Measurements from ENCODE around the gene MYL2. TPM values are rescaled to one million over a fixed set of nuclear protein-coding genes. Genes with fewer than 3 reads are reported as not detected.

MYL2 gene
- polyA plus RNA-seq, 3 donors, result 1.5 to 6.4 TPM; not detected in 1

GRCh38 chr12:110901401-110901800, 19.0 kb downstream of the MYL2 start:
- DNase-seq (ENCODE audit: low read depth in 3 of 3, low spot score in 2 of 3), result no peak

GRCh38 chr12:110896559-110896958, 23.8 kb downstream of the MYL2 start:
- no peak for DNase-seq (ENCODE audit: low read depth in 3 of 3, low spot score in 2 of 3)

GRCh38 chr12:110893956-110894355, 26.4 kb downstream of the MYL2 start:
- no peak for DNase-seq (ENCODE audit: low read depth in 3 of 3, low spot score in 2 of 3)

GRCh38 chr12:110889361-110889760, 31.0 kb downstream of the MYL2 start:
- DNase-seq (ENCODE audit: low read depth in 3 of 3, low spot score in 2 of 3), result no peak

GRCh38 chr12:110888256-110888991, 32.0 kb downstream of the MYL2 start:
- DNase-seq (ENCODE audit: low read depth in 3 of 3, low spot score in 2 of 3), result no peak

GRCh38 chr12:110885152-110885840, 35.1 kb downstream of the MYL2 start:
- DNase-seq (ENCODE audit: low read depth in 3 of 3, low spot score in 2 of 3), result no peak

- no peak for DNase-seq (ENCODE audit: low read depth in 3 of 3, low spot score in 2 of 3)
Measured at GRCh38 chr12:110883251-110883650, 37.1 kb downstream of the MYL2 start.

GRCh38 chr12:110880651-110881050, 39.7 kb downstream of the MYL2 start:
- DNase-seq (ENCODE audit: low read depth in 3 of 3, low spot score in 2 of 3), result no peak

- DNase-seq (ENCODE audit: low read depth in 3 of 3, low spot score in 2 of 3), result no peak
Measured at GRCh38 chr12:110874781-110875180, 45.6 kb downstream of the MYL2 start.

GRCh38 chr12:110874351-110874750, 46.0 kb downstream of the MYL2 start:
- DNase-seq (ENCODE audit: low read depth in 3 of 3, low spot score in 2 of 3), result no peak

- no peak for DNase-seq (ENCODE audit: low read depth in 3 of 3, low spot score in 2 of 3)
Measured at GRCh38 chr12:110872100-110872499, 48.3 kb downstream of the MYL2 start.

- DNase-seq (ENCODE audit: low read depth in 3 of 3, low spot score in 2 of 3), result no peak
Measured at GRCh38 chr12:110869803-110870202, 50.6 kb downstream of the MYL2 start.

- DNase-seq (ENCODE audit: low read depth in 3 of 3, low spot score in 2 of 3), result no peak
Measured at GRCh38 chr12:110869026-110869425, 51.4 kb downstream of the MYL2 start.

GRCh38 chr12:110865521-110865920, 54.9 kb downstream of the MYL2 start:
- no peak for DNase-seq (ENCODE audit: low read depth in 3 of 3, low spot score in 2 of 3)

GRCh38 chr12:110863161-110863560, 57.2 kb downstream of the MYL2 start:
- DNase-seq (ENCODE audit: low read depth in 3 of 3, low spot score in 2 of 3), result no peak

GRCh38 chr12:110862329-110862728, 58.0 kb downstream of the MYL2 start:
- DNase-seq (ENCODE audit: low read depth in 3 of 3, low spot score in 2 of 3), result no peak

GRCh38 chr12:110861729-110862128, 58.6 kb downstream of the MYL2 start:
- DNase-seq (ENCODE audit: low read depth in 3 of 3, low spot score in 2 of 3), result no peak

Other genes starting within 250 kb of the MYL2 start
- gene HVCN1, start 231.5 kb downstream of the MYL2 start, polyA plus RNA-seq (ENCODE audit: insufficient read length in 3 of 3), result 10 to 100 TPM in 1 of 3 donors, 1 to 10 TPM in 2; 8.9 to 10.6 (median 8.9) TPM
- gene PPP1CC, start 177.7 kb downstream of the MYL2 start, polyA plus RNA-seq (ENCODE audit: insufficient read length in 3 of 3), result 100 to 1,000 TPM; 182 to 206 (median 192) TPM
- gene CCDC63, start 73.6 kb downstream of the MYL2 start, polyA plus RNA-seq (ENCODE audit: insufficient read length in 3 of 3), result not detected
- 1 to 10 TPM; 6.9 to 8.6 (median 7.6) TPM for gene CUX2, start 113.6 kb upstream of the MYL2 start, polyA plus RNA-seq (ENCODE audit: insufficient read length in 3 of 3)